GM20000 (cell line): ENCODE data around the gene SNX5.

Source experiments
- DNase-seq: peaks from one replicate; pipeline ENCODE4 v3.0.0; 2012; ENCODE audit warnings: low spot score
- TF ChIP-seq, protein P1 (sequence below): IDR thresholded peaks from 2 replicates; pipeline ENCODE4 v1.5.1; 2012; ENCODE audit warnings: mild to moderate bottlenecking, control low read depth; ENCODE audit errors: extremely low read depth, missing control alignments

The SNX5 gene

DNA sequence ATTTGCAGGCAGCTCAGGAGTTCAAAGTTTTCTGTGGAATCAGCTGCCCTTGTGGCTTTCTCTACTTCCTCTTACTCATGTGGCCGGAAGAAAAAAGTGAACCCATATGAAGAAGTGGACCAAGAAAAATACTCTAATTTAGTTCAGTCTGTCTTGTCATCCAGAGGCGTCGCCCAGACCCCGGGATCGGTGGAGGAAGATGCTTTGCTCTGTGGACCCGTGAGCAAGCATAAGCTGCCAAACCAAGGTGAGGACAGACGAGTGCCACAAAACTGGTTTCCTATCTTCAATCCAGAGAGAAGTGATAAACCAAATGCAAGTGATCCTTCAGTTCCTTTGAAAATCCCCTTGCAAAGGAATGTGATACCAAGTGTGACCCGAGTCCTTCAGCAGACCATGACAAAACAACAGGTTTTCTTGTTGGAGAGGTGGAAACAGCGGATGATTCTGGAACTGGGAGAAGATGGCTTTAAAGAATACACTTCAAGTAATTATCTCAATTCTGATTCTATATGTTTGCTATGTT, 1.4 kb upstream of the SNX5 start:
- peak; percentile 63 for DNase-seq
- TF ChIP-seq, protein P1, sequence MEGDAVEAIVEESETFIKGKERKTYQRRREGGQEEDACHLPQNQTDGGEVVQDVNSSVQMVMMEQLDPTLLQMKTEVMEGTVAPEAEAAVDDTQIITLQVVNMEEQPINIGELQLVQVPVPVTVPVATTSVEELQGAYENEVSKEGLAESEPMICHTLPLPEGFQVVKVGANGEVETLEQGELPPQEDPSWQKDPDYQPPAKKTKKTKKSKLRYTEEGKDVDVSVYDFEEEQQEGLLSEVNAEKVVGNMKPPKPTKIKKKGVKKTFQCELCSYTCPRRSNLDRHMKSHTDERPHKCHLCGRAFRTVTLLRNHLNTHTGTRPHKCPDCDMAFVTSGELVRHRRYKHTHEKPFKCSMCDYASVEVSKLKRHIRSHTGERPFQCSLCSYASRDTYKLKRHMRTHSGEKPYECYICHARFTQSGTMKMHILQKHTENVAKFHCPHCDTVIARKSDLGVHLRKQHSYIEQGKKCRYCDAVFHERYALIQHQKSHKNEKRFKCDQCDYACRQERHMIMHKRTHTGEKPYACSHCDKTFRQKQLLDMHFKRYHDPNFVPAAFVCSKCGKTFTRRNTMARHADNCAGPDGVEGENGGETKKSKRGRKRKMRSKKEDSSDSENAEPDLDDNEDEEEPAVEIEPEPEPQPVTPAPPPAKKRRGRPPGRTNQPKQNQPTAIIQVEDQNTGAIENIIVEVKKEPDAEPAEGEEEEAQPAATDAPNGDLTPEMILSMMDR, result no peak

DNA sequence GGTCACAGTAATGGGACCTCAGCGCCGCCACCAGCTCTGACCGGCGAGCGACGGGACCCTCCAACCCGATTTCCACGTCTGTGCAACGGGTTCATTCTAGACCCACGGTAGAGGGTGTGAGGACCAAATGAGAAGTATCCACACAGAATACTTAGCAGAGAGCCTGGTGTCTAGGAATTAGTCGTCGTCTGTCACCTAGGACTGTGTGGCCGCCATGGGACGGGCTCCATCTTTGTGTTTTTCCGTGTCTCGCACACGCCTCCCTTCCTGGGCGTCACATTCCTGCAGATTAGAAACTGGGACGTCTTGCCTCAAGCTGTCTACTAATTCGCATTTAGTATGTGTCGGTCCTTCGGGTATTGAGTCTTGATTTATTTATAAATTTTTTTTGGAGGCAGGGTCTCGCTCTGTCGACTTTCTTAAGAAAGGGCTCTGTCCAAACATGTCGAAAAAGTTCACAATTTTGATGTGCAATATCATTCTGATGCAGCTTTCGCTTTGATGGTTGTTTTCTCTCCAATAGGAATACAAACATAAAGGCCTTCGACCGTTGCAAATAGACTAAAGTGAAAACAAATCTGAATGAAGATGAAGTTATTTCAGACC, 787 bp upstream of the SNX5 start:
- DNase-seq, result no peak
- TF ChIP-seq, protein P1, result no peak

DNA sequence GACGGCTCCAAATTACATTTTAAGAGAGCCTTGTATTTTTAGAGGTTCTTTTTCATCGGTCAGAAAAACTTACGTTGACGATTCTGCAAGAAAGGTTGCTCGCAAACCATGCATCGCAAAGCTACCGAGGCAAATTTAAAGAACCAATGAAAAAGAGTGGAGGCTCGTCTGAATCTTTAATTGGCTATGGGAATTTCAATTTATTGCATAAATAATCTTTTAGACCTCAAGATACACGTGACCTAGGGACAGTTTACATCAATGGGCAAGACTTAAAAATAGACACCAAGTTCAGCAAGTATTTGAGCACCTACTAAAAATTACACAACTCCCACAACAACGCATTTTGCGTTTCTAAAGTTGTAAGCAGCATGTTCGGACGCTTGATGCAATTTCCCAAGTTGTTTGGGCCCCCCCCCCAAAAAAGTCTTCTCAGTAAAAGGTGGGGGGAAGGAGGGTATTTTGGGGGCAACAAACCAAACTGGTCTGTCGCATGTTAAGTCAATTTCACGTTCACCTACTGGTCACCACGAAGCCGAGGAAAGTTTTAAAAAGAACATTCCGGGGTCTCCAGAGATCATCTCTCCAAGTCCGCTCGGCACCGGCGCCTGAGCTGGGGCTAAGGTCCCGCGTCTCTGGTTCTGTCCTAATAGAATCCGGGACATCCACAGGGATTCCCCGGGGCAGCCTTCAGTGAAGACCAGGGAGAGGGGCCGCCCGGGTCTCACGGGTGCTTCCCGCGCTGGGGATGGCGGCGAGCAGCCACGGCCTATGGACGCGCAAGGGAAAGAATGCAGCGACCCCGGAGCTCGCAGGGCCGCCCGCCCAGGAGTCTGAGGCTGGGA, 851 bp downstream of the SNX5 start:
- TF ChIP-seq, protein P1, result no peak
- no peak for DNase-seq

DNA sequence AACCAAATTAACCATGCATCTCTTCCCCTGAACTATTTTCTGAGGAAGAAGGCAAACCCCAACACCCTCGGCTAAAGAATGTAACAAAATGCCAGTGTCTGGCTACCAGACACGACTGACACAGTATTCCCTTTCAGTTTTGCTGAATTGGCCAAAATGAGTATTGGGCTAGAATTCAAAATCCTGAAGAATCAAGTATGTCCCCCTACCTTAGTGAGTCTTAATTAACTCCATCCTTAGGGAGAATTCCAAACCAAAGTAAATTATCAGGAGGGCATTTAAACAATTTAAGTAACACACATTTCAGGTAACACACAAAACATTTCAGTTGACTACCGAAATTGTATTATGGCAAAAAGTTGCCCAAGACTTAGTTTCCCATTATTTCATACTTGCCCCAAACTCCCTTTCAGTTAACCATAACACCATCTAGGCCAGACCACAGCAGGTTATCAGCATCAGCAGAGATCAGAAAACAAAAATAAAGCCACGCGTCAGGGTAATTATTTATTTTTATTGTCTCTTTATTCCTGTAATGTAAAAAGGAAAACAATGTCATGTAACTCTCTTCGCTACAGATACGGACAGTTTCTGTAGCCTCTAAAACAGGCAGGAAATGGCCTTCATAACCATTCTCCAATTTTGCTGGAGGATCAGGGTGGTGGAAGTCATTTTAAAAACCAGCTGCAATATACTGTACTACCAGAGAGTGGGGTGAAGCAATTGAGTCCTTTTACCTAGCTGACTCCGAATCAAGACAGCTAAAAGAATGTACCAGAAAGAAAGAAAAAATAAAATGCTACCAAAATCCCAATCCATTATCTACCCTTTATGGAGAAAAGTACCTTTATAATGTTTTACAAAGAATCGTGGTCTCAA, 1.9 kb downstream of the SNX5 start:
- peak; percentile 42 for DNase-seq
- TF ChIP-seq, protein P1, result no peak

DNA sequence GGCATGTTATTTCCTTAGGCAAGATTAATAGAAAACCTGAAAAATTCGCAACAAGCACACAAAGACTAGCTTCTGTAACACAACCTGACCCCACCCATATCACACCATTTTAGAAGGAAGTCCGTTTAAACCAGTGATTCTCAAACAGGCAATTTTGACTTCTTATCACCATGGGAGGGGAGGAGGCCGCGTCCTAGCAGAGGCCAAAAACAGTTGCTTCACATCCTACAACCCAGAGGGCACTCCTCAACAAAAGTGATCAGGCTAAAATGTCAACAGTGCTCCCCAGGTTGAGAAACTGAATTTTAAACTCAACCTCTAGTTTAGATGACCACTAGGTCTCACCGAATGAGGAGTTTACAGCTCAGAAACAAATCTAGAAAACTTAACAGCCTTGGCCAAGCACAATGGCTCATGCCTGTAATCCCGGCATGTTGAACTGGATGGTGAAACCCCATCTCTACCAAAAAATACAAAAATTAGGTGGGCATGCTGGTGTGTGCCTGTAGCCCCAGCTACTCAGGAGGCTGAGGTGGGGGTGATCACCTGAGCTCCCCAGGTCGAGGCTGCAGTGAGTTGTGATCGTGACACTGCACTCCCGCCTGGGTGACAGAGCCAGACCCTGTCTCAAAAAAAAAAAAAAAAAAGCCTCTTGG, 3.4 kb downstream of the SNX5 start:
- TF ChIP-seq, protein P1, result no peak
- DNase-seq, result no peak

DNA sequence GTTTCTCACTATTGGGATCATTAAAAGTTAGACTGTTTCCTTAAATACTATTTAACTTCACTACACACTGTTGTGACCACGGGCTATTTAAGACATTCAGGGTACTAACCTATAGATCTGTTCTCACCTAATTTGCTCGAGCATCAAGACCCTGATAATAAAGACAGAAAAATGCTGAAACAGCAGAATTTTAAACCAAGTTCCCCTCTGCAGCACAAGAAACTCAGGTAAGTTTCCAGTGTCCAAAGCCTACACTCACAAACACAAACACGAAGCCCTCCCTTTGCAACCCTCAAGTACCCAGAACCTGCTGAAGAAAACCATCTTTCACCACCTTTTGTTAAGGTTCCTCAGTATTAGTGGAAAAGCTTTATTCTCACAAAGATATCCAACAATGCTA, 4.0 kb downstream of the SNX5 start:
- TF ChIP-seq, protein P1, result no peak
- no peak for DNase-seq
